LHCN-M2 (cell line): ENCODE results near the gene BMF. TPM values are rescaled to one million over a fixed set of nuclear protein-coding genes. Genes with fewer than 3 reads are reported as not detected.

Experiments used
- DNase-seq: peaks from one replicate; pipeline ENCODE4 v3.0.0-alpha.2; 2012; ENCODE audit warnings: low read depth
- total RNA-seq: library from RNA; depleted of rRNA; stranded (reverse); fragments of >200 nt; gene quantifications from 2 replicates; pipeline ENCODE4 v1.2.3, GENCODE V29; 2014; rRNA removed

Gene BMF
- total RNA-seq, 1 experiment from 2014 or later = 8.7 TPM

DNA sequence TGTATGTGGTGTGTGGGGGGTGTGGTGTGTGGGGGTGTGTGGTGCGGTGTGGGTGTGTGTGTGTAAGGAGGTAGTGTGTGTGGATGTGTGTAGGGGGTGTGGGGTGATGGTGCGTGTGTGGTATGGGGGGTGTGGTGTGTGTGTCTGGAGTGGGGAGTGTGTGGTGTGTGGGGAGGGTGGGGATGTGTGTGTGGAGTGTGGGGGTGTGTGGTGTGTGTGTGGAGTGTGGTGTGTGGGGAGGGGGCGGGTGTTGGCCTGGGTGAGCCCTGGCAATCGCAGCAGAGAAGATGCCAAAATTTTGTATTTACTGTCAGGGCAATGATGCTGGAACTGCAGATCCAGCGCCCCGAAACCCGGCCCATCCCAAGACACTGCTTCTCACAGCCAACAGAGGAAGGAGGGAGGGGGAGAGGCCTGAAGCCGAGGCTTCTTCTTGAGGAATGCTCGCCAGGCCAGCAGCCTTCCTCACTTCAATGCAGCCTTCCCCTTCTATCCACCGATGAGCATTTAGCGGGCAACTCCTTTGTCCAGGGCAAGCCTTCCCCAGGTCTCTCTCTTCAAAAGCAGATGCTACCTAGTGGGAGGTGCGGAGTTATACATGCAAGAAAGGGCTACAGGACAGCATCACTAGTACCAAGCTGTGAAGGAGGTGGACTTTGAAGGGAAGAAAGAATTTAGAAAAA is 57.8 kb downstream of the BMF start:
- DNase-seq = no peak

DNA sequence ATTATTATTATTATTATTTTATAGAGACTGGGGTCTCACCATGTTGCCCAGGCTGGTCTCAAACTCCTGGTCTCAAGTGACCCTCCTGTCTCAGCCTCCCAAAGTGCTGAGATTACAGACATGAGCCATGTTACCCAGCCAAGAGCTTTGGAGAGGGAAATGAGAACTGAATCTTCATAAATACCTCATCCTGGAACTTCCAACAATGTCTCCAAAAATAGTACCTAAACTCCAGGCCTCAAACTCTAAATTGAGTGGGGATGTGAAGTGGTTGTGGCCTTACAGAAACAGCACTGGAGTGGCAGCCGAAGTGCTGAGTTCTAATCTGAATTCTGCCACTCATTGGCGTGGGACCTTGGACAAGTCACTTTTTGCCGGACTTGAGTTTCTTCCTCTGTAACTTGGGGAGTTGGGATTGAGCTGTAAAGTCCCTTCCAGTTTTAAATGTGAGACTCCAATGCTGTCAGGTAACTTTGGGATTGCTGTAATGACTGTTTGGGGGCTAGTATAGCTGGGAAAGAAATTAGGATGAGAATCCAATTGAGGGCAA is 59.7 kb downstream of the BMF start:
- DNase-seq = no peak

DNA sequence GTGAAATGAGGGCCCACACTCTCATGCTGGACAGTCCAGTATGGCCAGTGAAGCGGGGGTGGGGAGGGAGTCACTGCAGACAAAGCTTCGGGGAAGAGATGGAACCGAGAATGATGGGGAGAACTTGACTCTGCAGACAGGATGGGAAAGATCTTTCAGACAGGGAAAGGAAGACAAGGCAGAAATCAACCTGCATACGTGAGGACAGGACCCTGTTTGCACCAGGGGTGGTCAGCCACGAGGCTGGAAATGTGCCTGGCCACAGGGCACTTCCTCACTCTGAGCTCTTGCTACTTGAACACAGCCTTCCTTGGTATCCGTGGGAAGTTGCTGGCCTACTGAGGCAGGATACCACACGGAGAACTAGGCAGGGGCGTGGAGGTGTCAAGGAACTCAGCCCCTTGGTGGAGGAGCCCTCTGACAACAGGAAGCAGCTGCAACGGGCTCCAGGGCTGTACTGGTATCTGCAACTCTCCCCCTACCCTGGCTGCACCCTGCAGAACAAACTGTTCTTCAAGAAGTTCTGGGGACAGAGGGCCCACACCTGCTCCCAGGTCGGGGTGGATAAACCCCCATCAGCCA is 60.4 kb downstream of the BMF start:
- peak; percentile 52 for DNase-seq

DNA sequence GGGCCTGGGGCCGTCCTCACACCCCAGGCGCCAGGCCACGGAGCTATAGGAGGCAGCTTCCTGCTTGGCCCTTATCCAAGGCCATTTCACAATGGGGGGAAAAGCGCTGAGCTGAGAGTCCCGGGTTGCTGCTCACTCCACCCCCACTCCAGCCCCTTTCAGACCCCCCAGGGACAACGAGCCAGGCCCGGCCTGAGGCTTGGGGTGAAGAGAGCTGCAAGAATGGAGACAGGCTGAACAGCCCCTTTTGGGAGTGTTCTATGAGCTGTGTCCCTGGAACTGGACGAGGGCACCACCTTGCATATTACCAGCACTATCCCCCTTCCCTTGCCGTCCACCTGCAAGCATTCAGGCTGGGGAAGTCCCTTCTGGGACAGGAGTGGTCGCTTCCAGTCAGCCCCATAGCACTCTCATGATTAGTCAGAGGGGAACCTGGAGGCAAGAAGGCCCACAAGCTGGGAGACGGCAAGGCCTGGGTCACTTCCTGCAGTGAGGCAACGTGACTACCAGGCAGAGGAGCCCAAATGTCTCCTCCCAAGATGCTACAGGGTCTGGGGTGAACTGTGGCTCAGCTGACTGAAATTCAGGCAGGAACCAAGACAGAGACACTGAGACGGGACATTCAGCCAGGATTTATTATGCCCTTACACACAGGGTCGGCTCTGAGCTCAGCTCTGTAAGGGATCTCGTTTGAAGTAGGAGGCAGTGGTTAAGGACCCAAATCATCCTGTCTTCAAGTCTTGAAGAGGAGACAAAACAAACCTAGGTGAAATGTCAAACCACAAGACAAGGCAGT is 61.1 kb downstream of the BMF start:
- DNase-seq = no peak

DNA sequence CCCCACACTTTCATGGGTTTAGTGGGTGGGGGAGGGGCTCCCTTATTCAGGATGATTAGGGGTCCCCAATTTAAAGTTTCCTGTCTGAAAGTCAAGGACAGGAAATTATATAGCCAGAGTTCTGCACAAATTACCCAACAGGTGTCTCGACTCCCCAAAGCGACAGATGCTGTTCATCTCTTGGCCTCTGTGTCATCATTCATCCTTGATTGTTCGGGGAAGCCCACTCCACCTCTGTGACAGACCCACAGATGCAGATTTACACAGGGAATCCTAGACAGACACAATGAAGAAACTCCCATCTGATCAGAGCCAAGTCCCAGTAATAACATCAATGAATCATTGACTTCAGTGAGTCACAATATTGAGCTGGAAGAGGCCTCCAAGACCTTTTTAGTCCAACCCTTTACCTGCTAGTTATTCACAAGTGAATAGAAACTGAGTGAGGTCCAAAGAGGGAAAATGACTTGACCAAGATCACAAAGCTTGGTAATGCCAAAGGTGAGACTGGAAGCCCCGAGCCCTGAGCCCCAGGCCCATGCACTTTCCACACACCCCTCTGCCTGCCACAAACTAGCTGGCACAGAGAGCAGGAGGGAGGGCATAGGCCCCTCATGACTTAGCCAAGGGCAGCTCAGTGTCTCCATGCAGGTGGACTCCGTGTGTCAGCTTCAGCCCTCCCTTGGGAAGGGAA is 61.8 kb downstream of the BMF start:
- DNase-seq = peak; percentile 72

DNA sequence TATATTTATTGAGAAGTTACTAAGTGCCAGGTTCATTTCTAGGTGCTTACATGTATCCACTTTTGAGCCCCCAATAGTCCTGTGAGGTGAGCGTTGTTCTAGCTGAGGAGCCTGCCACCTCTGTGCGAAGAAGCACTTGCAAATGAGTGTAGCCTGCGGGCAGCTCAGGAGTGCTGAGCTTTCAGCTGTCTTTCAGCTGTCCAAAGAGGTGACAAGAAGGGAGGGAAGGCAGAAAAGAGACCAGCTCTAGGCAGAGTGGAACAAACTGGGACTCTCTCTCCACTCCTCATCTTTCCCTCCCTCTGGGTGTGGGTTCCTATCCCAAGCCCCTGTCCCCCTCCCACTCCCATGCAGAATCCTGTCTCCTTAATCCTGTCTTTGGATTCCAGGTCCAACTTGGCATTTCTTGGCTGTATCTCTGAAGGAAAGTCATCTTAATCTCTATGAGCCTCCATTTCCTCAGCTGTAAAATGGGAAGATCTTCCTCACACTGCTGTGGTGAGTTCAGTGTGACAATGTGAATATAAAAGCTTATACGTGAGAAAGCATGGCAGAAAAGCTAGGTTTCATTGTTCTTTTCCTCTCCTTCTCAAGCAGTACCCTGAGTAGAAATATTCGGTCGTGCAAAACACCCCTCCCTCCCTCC is 63.0 kb downstream of the BMF start:
- DNase-seq = no peak

DNA sequence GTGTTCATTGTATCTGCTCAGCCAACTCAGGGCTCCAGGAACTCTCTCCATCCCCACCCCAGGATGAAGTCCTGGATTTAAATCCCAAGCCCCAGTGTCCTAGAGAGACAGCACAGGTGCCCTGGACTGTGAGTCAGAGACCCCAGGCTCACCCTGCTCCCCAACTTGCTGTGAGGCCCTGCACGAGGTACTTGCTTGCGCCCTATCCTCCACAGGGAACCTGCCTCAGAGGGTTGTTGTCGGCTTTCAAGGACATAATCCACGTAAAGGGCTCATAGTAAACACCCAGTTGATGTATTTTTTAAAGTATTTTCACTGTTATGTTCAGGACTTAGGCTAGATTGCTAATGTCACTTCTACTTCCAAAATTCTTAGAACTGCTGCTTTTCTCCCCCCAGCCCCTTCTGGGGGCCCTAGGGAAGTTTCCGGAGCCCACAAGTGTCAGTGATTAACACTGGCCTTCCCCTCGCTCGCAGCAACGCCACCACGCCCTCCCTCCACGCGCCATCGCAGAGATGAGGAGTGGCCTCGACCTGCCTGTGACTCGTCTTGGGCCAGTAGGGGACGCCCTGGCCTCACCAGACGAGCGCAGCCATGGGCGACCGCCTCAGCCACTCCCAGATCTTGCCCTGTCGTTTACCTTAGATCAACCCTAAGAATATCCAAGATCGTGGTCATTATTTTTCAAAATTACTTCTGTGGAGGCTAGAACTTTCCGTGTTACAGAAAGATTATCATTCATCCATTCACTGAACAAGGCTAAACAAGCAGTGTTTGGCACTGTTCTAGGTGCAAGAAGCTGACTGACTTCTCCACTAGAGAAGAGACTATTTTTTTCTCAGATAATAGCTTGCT is 63.7 kb downstream of the BMF start:
- DNase-seq = peak; percentile 76

DNA sequence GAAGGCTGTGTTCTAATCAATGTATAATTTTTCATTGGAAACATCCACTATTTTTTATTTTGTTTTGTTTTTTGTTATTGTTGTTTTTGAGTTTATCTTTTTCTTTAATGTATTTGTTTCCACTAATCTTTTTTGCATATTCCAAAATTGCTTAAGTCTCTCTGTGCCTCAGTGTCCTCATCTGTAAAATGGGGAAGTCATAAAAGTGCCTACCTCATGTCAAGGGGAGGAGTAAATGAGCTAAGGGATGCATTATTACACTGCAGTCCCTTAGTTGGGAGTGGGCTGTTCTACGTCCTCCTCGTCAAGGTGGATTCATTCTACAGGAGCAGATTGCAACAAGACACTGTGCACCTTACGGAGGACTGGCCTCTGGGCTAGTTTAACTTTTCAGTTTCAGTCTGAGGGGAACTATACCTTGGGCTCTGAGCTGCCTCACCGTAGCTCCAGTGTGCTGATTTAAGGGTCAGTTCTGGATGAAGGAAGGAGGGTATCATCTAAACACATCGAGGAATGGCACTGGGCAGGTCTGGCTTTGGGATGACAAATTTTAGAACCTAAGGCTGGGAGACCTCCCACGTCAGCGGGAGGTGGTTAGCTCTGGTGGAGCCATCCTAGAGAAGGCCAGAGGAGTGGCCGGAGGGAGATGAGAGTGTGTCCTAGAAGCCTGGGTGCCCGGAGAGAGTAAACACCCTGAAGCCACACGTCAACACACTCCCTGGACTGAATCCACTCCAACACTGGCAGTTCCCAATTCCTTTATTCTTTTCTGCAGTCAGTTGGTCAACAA is 64.6 kb downstream of the BMF start:
- no peak for DNase-seq

DNA sequence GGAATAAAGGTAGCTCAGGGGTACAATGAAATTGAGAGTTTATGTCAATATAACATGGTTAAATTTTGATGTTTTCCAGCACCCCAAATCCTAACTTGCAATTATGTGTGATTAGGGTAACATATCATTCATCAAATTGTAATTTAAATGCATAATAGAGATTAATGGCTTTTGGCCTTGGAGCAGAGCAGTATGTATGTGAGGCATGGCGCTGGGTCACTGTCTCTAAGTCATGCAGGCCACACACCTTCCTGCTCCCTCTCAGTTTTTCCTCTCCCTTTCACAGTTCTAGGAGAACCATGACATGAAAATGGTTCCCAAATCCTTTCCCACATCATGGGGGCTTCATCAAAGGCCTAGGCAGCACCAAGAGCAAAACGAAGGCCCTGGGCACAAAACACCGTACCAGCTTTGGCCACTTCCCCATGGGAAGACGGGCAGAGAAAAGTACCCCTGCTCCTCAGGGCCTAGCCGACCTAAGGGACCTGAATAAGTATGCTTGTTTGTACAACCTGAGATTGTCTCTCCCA is 65.8 kb downstream of the BMF start:
- DNase-seq = no peak

DNA sequence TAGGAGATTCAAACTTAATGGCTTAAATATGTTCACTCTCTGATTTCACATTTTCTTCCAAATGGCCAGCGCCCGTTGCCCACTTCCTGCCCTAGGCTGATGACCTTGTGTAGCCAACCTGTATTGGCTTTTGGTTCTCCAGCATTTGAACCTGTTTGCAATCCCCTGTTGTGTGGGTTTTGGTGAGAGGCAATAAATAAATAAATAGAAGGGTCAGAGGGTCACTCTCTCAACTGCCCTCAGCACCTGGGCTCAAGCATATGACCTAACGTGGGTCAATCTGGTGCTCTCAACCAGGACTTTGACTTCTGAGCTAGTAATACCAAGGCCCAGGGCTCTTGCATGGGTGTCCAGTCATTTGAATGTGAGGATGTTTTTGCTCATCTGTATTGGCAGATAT is 67.9 kb downstream of the BMF start:
- no peak for DNase-seq

DNA sequence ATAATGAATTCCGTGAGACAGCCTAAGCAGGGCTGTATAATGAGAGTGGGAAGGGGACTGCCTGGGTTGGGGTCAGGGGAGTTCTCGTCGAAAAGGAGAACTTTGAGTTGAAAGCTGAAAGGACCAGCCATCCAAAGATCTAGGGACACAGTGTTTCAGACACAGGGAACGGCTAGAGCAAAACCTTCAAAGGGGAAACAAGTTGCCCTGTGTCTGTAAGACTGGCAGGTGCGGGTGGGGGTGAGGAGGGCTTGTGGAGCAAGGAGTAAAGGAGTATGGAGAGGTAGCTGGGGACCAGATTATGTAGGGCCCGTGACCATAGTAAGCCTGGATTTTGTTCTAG is 68.4 kb downstream of the BMF start:
- no peak for DNase-seq

DNA sequence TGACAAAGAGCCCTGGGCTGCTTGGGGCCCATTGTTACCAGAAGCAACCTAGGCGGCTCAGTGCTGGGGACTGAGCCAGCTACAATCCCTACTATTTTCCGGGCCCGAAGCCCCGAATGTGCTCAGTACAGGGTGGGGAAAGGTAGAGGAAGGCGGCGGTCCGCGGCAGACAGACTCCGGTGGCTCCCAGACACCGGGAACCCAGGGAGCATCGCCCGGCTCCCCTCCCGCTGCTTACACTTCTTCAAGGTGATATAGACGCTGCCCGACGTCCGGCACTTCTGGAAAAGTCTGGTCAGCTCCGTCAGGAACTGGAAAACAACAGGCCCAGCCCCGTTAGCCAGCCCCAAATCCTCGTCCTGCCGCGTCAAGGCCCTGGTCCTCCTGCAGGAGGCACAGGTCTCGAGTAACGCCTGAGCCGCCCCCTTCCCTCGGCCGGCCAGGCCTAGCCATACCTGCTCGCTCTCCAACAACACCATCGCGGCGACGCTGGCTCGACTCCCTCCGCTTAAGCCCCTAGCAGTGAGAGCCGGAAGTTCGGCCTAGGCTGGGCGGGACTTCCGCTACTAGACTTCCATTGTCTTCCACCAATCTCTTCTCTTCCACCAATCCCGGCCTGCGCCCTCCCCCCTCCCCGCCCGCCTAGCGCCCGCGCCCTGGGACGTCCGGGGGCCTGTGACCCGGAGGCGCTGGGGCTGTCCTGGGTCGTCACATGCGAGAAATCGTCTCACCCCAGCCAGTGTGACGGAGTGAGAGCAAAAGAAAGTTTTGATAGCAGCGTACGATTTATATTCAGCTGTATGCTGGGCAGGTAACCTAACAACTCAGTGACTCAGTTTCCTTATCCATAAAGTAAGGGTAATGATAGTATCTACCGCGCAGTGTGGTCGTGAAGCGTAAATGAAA is 69.8 kb downstream of the BMF start, which contains the start of gene SRP14:
SRP14 (minus strand) TSS at position 544 of the 906 bp plus-strand sequence; CDS start at position 479, 65 bp downstream.
- DNase-seq = peak; percentile 90

DNA sequence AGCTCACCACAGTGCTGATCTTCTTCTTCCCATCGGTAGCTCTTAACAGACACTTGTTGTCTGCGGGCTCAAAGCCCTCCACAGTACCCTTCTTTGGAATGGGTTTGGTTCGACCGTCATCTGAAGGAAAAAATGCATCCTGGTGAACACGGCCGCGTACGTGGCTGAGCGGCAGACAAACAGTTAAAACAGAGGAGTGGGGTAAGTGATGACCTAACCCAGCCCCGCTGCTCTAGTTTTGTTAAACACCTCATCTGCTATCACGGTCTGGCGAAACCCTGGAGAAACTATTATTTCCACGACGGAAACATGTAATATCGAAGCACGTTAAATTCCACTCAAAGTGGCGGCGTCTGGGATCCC is 70.4 kb downstream of the BMF start:
- DNase-seq = no peak

Other genes starting within 250 kb of the BMF start
- gene GPR176, start 188.6 kb downstream of the BMF start, total RNA-seq = 51.9 and 53.3 TPM in 2 replicates
- 83.7 and 94.0 TPM in 2 replicates for gene EIF2AK4, start 174.8 kb downstream of the BMF start, total RNA-seq
- gene SRP14, start 69.7 kb downstream of the BMF start, total RNA-seq = 215 and 238 TPM in 2 replicates
- gene BUB1B, start 52.2 kb upstream of the BMF start, total RNA-seq = 63.2 and 72.7 TPM in 2 replicates
- gene PAK6, start 130.2 kb upstream of the BMF start, total RNA-seq = under 0.01 TPM in 1 of 2 replicates, not detected in the other
- not detected in 2 replicates for gene ANKRD63, start 174.2 kb upstream of the BMF start, total RNA-seq
- 0.75 and 1.9 TPM in 2 replicates for gene PLCB2, start 199.1 kb upstream of the BMF start, total RNA-seq
- gene INAFM2, start 214.8 kb upstream of the BMF start, total RNA-seq = 16.4 and 19.7 TPM in 2 replicates
- 9.8 and 12.1 TPM in 2 replicates for gene CCDC9B, start 232.1 kb upstream of the BMF start, total RNA-seq
- gene PHGR1, start 242.2 kb upstream of the BMF start, total RNA-seq = not detected in 2 replicates
- 1.2 and 1.3 TPM in 2 replicates for gene DISP2, start 249.3 kb upstream of the BMF start, total RNA-seq